ENCODE results near the gene IZUMO4.

IZUMO4 gene

DNA sequence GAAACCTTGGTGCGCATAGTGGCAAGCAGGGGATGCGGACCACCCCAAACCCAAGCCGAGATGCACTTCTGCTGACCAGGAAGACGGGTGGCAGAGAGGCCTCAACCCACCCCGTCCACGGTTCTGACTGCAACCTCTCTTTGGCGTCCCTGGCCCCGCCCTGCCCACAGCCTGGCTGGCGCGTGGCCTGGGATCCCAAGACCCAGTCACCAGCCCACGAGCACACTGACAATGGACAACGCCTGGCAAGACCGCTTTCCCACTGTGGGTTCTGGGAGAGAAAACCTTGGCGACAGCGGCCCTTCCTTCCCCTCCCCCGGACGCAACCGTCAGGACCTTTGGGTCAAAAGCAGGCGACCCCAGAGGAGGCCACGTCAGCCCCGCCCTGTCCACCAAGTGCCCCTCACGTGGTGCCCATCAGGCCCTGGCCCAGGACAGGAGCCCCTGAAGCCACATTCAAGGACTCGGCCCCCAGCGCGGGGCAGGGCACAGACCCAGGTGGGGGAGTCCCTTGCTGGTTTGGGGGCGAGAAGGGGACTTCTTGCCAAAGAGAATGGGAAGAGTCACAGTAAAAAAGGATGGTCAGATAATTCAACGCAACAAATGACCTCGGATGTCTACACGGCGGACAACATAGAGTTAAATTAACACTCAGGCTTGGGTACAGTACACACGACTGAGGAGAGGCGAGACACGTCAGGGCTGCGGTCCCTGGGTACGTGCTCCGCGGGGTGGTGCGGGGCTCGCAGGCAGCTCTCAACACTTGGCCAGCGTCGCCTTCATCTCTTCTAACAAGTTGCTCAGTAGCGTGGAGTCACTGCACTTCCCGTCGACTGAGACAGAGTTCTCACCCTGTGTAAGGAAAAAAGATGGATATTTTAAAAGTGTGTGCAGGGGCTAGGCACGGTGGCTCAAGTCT lies 5.0 kb downstream of the IZUMO4 start:
- no peak overlapping the region for H3K27ac ChIP-seq
- peaks cover 11 to 14% of the 10 kb centered on the region in 2 experiments for H3K4me1 ChIP-seq (ENCODE audit: control insufficient read depth in 1 of 2, insufficient read depth in 1 of 2, low read depth in 1 of 2, low read length in 1 of 2)
- no peak overlapping the region for H3K4me3 ChIP-seq (ENCODE audit: low read depth in 1 of 2, low read length in 1 of 2)
- TF ChIP-seq, protein P1, sequence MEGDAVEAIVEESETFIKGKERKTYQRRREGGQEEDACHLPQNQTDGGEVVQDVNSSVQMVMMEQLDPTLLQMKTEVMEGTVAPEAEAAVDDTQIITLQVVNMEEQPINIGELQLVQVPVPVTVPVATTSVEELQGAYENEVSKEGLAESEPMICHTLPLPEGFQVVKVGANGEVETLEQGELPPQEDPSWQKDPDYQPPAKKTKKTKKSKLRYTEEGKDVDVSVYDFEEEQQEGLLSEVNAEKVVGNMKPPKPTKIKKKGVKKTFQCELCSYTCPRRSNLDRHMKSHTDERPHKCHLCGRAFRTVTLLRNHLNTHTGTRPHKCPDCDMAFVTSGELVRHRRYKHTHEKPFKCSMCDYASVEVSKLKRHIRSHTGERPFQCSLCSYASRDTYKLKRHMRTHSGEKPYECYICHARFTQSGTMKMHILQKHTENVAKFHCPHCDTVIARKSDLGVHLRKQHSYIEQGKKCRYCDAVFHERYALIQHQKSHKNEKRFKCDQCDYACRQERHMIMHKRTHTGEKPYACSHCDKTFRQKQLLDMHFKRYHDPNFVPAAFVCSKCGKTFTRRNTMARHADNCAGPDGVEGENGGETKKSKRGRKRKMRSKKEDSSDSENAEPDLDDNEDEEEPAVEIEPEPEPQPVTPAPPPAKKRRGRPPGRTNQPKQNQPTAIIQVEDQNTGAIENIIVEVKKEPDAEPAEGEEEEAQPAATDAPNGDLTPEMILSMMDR (IDR thresholded peaks at IDR 0.05): no peak
- H3K9me3 ChIP-seq: no peaks in the 10 kb centered on the region
- H3K27me3 ChIP-seq: no peaks in the 10 kb centered on the region
- peaks cover 52% of the 10 kb centered on the region for H3K36me3 ChIP-seq

DNA sequence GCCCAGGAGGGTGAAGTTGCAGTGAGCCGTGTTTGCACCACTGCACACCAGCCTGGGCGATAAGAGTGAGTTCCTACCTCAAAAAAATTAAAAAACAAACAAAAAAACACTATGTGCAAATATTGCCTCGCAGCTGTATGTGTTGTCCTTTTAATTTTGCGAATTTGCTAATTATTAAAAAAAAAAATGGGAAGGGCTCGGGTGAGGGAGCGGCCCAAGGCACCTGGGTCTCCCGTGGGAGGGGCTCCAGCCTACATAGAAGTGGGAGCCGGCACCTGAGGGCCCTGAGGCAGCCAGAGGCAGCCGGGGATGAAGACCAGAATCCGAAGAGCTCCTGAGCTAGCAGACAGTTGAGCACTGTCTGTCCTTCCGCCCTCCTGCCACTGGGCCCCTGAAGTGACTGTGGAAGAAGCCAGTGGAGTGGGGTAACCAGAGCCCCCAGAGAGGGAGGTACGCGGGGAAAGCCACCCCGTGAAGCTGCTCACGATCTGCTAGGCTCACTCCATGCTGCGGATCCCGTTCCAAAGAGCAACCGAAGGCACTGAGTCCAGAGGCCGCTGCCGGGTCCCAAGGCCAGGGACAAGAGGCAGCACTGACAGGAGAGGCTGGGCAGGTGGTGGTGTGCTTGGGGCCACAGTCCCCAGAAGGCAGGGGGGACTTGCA lies 6.5 kb downstream of the IZUMO4 start:
- TF ChIP-seq, protein P1 (IDR thresholded peaks at IDR 0.05): no peak
- peaks cover 59% of the 10 kb centered on the region for H3K36me3 ChIP-seq

DNA sequence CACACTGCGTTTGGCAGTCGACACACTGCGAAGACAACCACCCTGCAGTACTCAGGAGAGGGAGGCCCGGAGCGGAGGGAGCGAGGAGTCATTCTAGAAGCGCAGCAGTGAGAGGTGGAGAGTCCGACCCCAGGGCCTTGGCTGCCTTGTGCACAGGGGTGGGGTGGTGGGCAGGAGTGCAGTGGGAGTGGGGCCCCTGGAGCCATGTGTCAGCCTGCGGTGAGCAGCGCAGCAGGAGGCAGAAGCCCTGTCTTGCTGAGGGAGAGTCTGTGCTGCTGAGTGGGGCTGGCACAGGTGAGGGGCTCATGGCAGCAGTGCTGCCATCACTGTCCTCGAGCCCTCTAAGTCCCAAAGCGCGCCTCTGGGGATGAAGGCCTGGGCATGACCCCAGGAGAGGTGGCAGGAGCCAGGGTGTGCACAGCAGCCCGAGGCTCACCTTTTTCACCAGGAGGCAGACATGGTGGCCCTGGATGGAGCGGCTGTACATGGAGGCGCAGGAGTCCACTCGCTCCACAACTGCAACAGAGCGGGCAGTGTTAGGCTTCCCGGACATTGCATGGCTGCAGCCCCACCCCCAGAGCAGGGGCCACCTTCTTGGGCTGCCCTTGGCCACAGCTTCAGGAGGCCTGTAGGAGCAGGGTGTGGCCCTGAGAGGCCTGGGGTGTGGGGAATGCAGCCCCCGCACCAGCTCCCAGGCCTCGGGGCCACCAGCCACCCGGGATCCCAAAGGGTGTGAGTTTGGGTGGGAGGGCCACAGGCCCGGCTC lies 11.7 kb downstream of the IZUMO4 start:
- Histone ChIP-seq H3K27me3 (no peaks in the 10 kb centered on the region), H3K4me3 (ENCODE audit: low read depth in 1 of 2, low read length in 1 of 2) (no peak overlapping the region), H3K4me1 (ENCODE audit: control insufficient read depth in 1 of 2, insufficient read depth in 1 of 2, low read depth in 1 of 2, low read length in 1 of 2) (no peaks in the 10 kb centered on the region), H3K27ac (no peak overlapping the region), H3K36me3 (peaks cover 74% of the 10 kb centered on the region), H3K9me3 (no peaks in the 10 kb centered on the region)
- TF ChIP-seq, protein P1 (IDR thresholded peaks at IDR 0.05): no peak

More for the DNA sequence above, 6.5 kb downstream of the IZUMO4 start:
- no peaks in the 10 kb centered on the region for H3K9me3 ChIP-seq
- H3K4me3 ChIP-seq (ENCODE audit: low read depth in 1 of 2, low read length in 1 of 2): no peak overlapping the region
- H3K27me3 ChIP-seq: no peaks in the 10 kb centered on the region
- no peaks in the 10 kb centered on the region for H3K4me1 ChIP-seq (ENCODE audit: control insufficient read depth in 1 of 2, insufficient read depth in 1 of 2, low read depth in 1 of 2, low read length in 1 of 2)
- no peak overlapping the region for H3K27ac ChIP-seq

DNA sequence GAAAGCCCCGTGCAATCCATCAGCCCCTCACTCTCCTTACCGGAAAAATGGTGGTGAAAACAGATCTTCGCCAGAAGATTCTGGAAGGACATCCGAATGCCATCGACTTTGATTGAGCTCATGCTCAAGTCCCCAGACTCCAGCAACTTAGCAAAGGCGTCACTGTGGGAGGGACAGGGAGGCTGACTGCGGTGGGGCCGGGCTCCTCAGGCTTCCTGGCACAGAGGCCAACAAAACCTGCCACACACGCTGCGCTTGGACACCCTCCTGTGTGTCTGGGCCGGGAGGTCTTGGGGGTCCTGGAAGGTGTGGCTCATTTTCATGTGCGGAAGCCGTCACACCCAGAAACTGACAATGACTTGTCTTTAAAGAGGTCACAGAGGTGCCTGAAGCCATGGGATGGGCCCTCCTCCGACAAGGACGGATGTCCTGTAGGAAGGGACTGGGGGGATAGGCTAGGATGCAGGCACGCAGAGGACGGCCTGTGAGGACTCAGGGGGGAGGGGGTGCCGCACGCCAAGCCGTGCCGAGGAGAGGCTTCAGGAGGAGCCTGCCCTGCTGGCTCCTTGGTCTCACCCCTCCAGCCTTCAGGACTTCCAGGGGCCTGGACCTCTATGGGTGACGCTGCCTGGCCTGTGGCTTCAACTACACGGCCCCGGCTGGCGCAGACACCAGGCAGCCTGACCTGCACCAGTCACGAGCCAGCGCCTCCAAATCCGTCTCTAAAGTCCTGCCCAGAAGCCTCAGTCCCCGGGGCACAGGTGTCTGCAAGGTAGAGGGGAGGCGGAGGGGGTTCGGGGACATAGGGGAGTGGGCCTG lies 12.5 kb downstream of the IZUMO4 start:
- TF ChIP-seq, protein P1 (IDR thresholded peaks at IDR 0.05): no peak
- peaks cover 82% of the 10 kb centered on the region for H3K36me3 ChIP-seq
- H3K27ac ChIP-seq: no peak overlapping the region
- no peaks in the 10 kb centered on the region for H3K27me3 ChIP-seq
- H3K4me1 ChIP-seq (ENCODE audit: control insufficient read depth in 1 of 2, insufficient read depth in 1 of 2, low read depth in 1 of 2, low read length in 1 of 2): no peaks in the 10 kb centered on the region
- no peak overlapping the region for H3K4me3 ChIP-seq (ENCODE audit: low read depth in 1 of 2, low read length in 1 of 2)
- H3K9me3 ChIP-seq: no peaks in the 10 kb centered on the region

DNA sequence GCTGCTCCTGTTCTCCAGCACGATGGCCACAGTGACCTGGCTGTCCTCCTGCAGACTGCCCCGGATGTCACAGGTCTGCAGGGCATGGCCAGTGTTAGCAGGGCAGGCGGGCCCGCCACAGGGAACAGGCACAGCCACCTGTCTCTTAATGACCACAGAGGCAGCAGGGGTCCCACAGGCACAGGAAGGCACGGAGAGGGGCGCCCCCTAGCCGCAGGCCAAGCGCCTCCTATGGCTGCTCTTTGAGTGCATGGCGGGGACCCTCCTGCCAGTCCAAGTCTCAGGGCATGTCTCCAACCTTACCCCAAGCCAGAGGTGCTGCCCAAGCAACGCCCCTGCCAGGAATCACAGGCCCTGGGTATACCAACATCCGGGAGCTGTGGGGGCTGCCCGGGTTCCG lies 14.1 kb downstream of the IZUMO4 start:
- peaks cover 90% of the 10 kb centered on the region for H3K36me3 ChIP-seq
- H3K9me3 ChIP-seq: no peaks in the 10 kb centered on the region
- H3K4me1 ChIP-seq (ENCODE audit: control insufficient read depth in 1 of 2, insufficient read depth in 1 of 2, low read depth in 1 of 2, low read length in 1 of 2): no peaks in the 10 kb centered on the region
- TF ChIP-seq, protein P1 (IDR thresholded peaks at IDR 0.05): no peak
- no peaks in the 10 kb centered on the region for H3K27me3 ChIP-seq
- H3K27ac ChIP-seq: no peak overlapping the region
- H3K4me3 ChIP-seq (ENCODE audit: low read depth in 1 of 2, low read length in 1 of 2): no peak overlapping the region

All from neutrophil (primary cell).